Naive B cell (primary cell): Measurements from ENCODE around the gene CCDC59. TPM values are rescaled to one million over a fixed set of nuclear protein-coding genes. Genes with fewer than 3 reads are reported as not detected.
A peak's percentile ranks its signal among the peaks of the same experiment; 100 is the strongest.

Experiments used
- ATAC-seq, 2 donors: fragments of 150-1000 bp; cut with Tn5 transposase; 2 replicates each; pipeline ENCODE4 v1.10.0; 2021; ENCODE audit warnings: low read depth in 2 of 2, mild to moderate bottlenecking in 2 of 2, moderate library complexity in 2 of 2
- DNase-seq: peaks from one replicate; pipeline ENCODE4 v3.0.0; 2022
- H3K27ac Mint-ChIP-seq, 6 donors: one replicate each; pipeline ENCODE4 v1.8.0; 2020 to 2022; ENCODE audit warnings: mild to moderate bottlenecking in 6 of 6, mixed read lengths in 6 of 6, moderate library complexity in 5 of 6, inconsistent platforms in 2 of 6
- H3K27me3 Mint-ChIP-seq, 3 donors: one replicate each; pipeline ENCODE4 v1.8.0; 2021 to 2022; ENCODE audit warnings: mixed read lengths in 3 of 3, mild to moderate bottlenecking in 1 of 3
- H3K36me3 Mint-ChIP-seq, 2 donors: one replicate each; pipeline ENCODE4 v1.8.0; 2020 to 2022; ENCODE audit warnings: mixed read lengths in 2 of 2, inconsistent platforms in 1 of 2, mild to moderate bottlenecking in 1 of 2
- H3K4me1 Mint-ChIP-seq, 3 donors: one replicate each; pipeline ENCODE4 v1.8.0; 2020 to 2022; ENCODE audit warnings: mixed read lengths in 3 of 3, inconsistent platforms in 1 of 3, mild to moderate bottlenecking in 1 of 3, moderate library complexity in 1 of 3
- H3K4me3 Mint-ChIP-seq, 8 donors: one replicate each; pipeline ENCODE4 v1.8.0; 2020 to 2022; ENCODE audit warnings: mild to moderate bottlenecking in 8 of 8, mixed read lengths in 8 of 8, moderate library complexity in 8 of 8, inconsistent platforms in 2 of 8
- H3K9me3 Mint-ChIP-seq, 7 donors: one replicate each; pipeline ENCODE4 v1.8.0; 2020 to 2022; ENCODE audit warnings: mixed read lengths in 7 of 7, mild to moderate bottlenecking in 5 of 7, inconsistent platforms in 2 of 7, moderate library complexity in 1 of 7
- polyA plus RNA-seq, 6 donors: library from polyadenylated mRNA; unstranded; fragments of 300-500 nt; fragmentation: Illumina TruSeq; gene quantifications; one replicate each; pipeline ENCODE4 v1.2.3, GENCODE V29; 2021; ENCODE audit warnings: low read depth in 6 of 6

The CCDC59 gene
- polyA plus RNA-seq, 6 donors from 2014 or later, result 80.1 to 133 (median 111) TPM

DNA sequence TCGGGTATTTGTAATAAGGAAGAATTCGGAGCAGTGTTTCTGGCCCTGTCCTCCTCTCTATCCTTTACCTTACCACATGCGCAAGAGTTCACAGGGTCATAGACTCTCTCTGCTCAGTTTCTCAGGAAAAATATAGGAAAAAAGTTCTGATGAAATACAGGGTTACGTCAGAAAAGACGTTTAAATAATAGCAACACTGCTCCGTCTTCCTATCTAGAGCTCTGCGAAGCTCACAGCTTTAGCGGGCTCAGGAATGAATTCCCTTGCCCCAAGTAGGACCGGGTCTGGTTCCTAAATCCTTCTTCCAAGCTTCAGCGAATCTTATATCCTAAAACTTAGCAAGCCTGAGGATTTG, 365 bp downstream of the CCDC59 start:
- ATAC-seq (no peak), DNase-seq (no peak)
- H3K27me3 Mint-ChIP-seq, result no peaks in the 10 kb centered on the region
- H3K27ac Mint-ChIP-seq, result peak overlapping the region; percentile 99 to 100 (median 100)
- H3K4me1 Mint-ChIP-seq, result peaks cover 29 to 55% (median 40%) of the 10 kb centered on the region in 3 donors
- H3K36me3 Mint-ChIP-seq, result peaks cover 28 to 30% of the 10 kb centered on the region in 2 donors
- peak overlapping the region; percentile 94 to 100 (median 98) for H3K4me3 Mint-ChIP-seq
- no peaks in the 10 kb centered on the region for H3K9me3 Mint-ChIP-seq

- DNase-seq (no peak), ATAC-seq (no peak)
- Mint-ChIP-seq H3K4me3 (peak overlapping the region; percentile 94 to 100 (median 98)), H3K27ac (peak overlapping the region; percentile 99 to 100 (median 100)), H3K27me3 (no peaks in the 10 kb centered on the region), H3K36me3 (peaks cover 24 to 31% of the 10 kb centered on the region in 2 donors), H3K9me3 (no peaks in the 10 kb centered on the region), H3K4me1 (peaks cover 29 to 50% (median 35%) of the 10 kb centered on the region in 3 donors)
Measured at GRCh38 chr12:82357340-82357739, 847 bp downstream of the CCDC59 start.

DNA sequence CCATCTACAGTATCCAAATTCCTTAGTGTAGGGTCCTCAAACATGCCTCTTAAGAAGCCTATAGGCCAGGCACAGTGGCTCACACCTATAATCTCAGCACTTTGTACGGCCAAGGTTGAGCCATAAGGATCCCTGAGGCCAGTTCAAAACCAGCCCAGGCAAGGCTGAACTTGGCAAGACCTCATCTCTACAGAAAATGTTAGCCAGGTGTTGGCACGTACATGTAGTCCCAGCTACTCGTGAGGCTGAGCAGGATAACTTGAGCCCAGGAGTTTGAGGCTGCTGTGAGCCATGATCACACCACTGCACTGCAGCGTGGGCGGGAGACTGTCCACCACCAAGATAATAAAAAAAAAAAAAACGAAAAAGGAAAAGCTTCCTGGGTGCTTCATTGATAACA, 6.8 kb downstream of the CCDC59 start:
- H3K27ac Mint-ChIP-seq, result no peak overlapping the region
- no peak for DNase-seq
- H3K4me3 Mint-ChIP-seq, result no peak overlapping the region
- H3K9me3 Mint-ChIP-seq, result no peaks in the 10 kb centered on the region
- peaks cover 6 to 15% (median 11%) of the 10 kb centered on the region in 3 donors for H3K4me1 Mint-ChIP-seq
- peaks cover 15 to 17% of the 10 kb centered on the region in 2 donors for H3K36me3 Mint-ChIP-seq
- no peak for ATAC-seq
- H3K27me3 Mint-ChIP-seq, result no peaks in the 10 kb centered on the region

DNA sequence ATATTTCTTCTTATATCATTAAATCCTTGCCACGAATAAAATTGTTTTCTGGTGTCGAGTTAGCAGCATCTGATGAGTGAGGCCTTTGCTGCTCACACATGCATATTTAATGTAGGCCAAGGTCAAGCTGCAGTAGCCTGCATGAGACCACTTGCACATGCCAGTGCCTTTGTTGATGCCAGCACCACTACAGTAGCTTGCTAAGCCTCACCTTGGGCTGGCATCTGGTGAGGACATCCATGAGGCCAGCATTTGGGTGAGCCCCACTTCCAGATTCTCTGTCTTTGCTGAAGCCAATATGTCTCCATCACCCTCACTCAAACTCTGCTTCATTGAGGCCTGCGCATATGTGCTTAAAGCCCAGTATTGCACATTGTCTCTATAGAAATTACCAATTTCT, 8.0 kb downstream of the CCDC59 start:
- peaks cover 4 to 6% (median 5%) of the 10 kb centered on the region in 3 donors for H3K4me1 Mint-ChIP-seq
- no peak for DNase-seq
- H3K36me3 Mint-ChIP-seq, result peaks cover 15 to 17% of the 10 kb centered on the region in 2 donors
- H3K27me3 Mint-ChIP-seq, result no peaks in the 10 kb centered on the region
- no peaks in the 10 kb centered on the region for H3K9me3 Mint-ChIP-seq
- ATAC-seq, result no peak
- H3K4me3 Mint-ChIP-seq, result no peak overlapping the region
- H3K27ac Mint-ChIP-seq, result peak overlapping the region in 1 of 6 donors; percentile 35

DNA sequence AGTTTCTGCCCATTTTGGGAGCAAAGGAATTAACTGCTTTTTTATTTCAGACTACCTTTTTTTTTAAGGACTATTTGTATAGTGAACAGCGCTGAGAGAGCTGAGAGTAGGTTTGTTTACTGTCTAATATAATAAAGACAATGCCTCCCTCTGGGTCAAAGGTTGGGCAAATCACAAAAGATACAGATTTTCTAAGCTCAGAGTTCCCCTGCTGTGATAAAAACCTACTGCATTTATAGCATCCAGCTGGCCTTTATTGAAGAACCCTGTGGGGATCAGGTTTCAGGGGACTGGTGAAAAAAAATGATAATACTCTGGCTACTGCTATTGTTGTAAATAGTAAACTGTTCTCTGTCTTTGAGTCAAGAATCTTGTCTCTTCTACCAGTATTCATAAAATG, 28.7 kb downstream of the CCDC59 start:
- Mint-ChIP-seq H3K9me3 (no peaks in the 10 kb centered on the region), H3K4me3 (no peak overlapping the region), H3K27me3 (peaks cover 0 to 5% (median 1%) of the 10 kb centered on the region in 3 donors), H3K36me3 (no peaks in the 10 kb centered on the region), H3K4me1 (no peaks in the 10 kb centered on the region), H3K27ac (no peak overlapping the region)
- DNase-seq, result no peak
- no peak for ATAC-seq

- no peak for ATAC-seq
- H3K27ac Mint-ChIP-seq, result no peak overlapping the region
- H3K27me3 Mint-ChIP-seq, result peaks cover 0 to 10% (median 4%) of the 10 kb centered on the region in 3 donors
- DNase-seq, result no peak
- H3K4me3 Mint-ChIP-seq, result no peak overlapping the region
- no peaks in the 10 kb centered on the region for H3K36me3 Mint-ChIP-seq
- H3K9me3 Mint-ChIP-seq, result no peaks in the 10 kb centered on the region
- no peaks in the 10 kb centered on the region for H3K4me1 Mint-ChIP-seq
Measured at GRCh38 chr12:82327861-82328260, 30.3 kb downstream of the CCDC59 start.

DNA sequence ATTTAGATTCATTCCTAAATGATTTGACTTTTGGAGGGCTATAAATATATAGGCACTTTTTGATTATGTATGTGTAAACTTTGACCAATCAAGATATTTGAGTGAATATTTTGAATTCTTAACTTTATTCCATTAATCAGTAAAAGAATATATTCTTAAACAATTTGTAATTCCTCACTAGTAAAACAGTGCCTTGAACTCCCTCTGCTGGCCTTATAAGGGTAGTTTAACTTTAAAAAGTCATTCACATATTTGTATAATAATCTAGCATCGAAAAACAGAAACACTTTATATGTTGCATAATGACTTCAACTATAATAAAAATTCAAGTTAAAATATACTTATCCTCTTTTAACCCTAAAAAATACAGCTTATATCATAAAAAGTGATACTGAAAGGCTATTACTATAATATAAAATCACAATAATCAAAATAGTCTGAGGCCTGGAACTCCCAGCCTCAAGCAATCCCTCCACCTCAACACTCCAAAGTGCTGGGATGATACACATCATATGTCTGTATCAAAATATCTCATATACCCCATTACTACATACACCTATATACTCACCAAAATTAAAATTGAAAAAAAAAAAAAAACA, 31.2 kb downstream of the CCDC59 start:
- H3K36me3 Mint-ChIP-seq, result no peaks in the 10 kb centered on the region
- no peak overlapping the region for H3K4me3 Mint-ChIP-seq
- no peaks in the 10 kb centered on the region for H3K4me1 Mint-ChIP-seq
- no peak for DNase-seq
- H3K27me3 Mint-ChIP-seq, result peaks cover 1 to 10% (median 4%) of the 10 kb centered on the region in 3 donors
- ATAC-seq, result no peak
- no peak overlapping the region for H3K27ac Mint-ChIP-seq
- no peaks in the 10 kb centered on the region for H3K9me3 Mint-ChIP-seq

GRCh38 chr12:82325540-82326336, 32.4 kb downstream of the CCDC59 start:
- Mint-ChIP-seq H3K27ac (no peak overlapping the region), H3K36me3 (no peaks in the 10 kb centered on the region), H3K27me3 (peaks cover 4 to 10% (median 5%) of the 10 kb centered on the region in 3 donors), H3K4me1 (no peaks in the 10 kb centered on the region), H3K9me3 (no peaks in the 10 kb centered on the region), H3K4me3 (no peak overlapping the region)
- DNase-seq (no peak), ATAC-seq (no peak)

GRCh38 chr12:82319276-82319675, 38.9 kb downstream of the CCDC59 start:
- no peaks in the 10 kb centered on the region for H3K36me3 Mint-ChIP-seq
- no peak overlapping the region for H3K27ac Mint-ChIP-seq
- peaks cover 1 to 5% (median 2%) of the 10 kb centered on the region in 3 donors for H3K27me3 Mint-ChIP-seq
- no peaks in the 10 kb centered on the region for H3K4me1 Mint-ChIP-seq
- no peak for DNase-seq
- no peak for ATAC-seq
- no peaks in the 10 kb centered on the region for H3K9me3 Mint-ChIP-seq
- H3K4me3 Mint-ChIP-seq, result no peak overlapping the region

DNA sequence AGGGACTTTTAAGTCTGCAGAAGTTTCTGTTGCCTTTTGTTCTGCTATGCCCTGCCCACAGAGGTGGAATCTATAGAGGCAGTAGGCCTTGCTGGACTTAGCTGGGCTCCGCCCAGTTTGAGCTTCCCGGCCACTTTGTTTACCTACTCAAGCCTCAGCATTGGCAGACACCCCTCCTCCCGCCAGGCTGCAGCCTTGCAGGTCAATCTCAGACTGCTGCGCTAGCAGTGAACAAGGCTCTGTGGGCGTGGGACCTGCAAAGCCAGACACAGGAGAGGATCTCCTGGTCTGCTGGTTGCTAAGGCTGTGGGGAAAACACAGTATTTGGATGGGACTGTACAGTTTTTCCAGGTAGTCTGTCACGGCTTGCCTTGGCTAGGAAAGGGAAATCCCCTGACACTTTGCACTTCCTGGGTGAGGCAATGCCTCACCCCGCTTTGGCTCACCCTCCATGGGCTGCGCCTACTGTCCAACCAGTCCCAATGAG, 43.7 kb downstream of the CCDC59 start:
- ATAC-seq, result no peak
- Mint-ChIP-seq H3K4me3 (no peak overlapping the region), H3K4me1 (no peaks in the 10 kb centered on the region), H3K27me3 (no peaks in the 10 kb centered on the region), H3K36me3 (no peaks in the 10 kb centered on the region), H3K9me3 (peaks cover 3 to 12% (median 6%) of the 10 kb centered on the region in 7 donors), H3K27ac (no peak overlapping the region)
- no peak for DNase-seq

Other genes starting within 250 kb of the CCDC59 start
- 10 to 100 TPM in 5 of 6 donors, 1 to 10 TPM in 1; 4.4 to 15.6 (median 14.5) TPM for gene METTL25, start 142 bp upstream of the CCDC59 start, polyA plus RNA-seq